ENCODE measurements around the gene PAK5. TPM values are rescaled to one million over a fixed set of nuclear protein-coding genes. Genes with fewer than 3 reads are reported as not detected.

PAK5 gene
- total and polyA plus RNA-seq, 2 of the 13 experiments (the other 11 are each of a cell fraction or from before 2014, with no cell fraction given), result not detected

DNA sequence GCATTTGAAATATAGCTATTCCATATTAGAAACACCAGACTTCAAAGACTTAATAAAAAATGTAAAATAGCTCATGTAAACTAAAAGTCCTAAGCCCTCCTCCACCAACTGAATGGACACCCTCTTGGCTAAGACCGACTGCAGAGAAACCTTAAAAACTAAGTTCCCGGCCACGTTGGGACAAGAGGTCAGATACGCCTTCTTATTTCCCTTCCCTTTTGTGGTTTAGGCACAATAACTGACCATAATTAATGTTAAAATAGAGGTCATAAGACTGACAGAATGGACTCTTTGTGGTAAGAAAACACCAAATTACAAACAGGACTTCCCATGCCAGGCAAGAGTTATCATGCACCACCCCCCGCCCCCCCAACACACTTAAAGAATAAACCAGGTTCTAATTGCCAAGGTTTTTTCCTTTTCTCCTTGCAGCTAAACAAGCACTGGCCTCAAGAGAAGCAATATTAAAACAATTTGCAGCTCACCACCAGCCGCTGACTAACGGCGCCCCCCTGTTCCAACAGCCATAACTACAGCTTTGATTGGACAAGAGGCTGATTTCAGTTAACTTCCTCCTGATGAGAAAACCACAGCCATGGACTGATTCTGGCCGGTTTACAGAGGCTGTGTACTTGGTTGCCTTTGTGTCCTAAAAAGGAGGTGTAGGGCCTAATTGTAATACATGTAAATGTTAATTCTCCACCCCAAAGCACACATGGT, 335.2 kb downstream of the PAK5 start (continued):
- TF ChIP-seq, protein P1, sequence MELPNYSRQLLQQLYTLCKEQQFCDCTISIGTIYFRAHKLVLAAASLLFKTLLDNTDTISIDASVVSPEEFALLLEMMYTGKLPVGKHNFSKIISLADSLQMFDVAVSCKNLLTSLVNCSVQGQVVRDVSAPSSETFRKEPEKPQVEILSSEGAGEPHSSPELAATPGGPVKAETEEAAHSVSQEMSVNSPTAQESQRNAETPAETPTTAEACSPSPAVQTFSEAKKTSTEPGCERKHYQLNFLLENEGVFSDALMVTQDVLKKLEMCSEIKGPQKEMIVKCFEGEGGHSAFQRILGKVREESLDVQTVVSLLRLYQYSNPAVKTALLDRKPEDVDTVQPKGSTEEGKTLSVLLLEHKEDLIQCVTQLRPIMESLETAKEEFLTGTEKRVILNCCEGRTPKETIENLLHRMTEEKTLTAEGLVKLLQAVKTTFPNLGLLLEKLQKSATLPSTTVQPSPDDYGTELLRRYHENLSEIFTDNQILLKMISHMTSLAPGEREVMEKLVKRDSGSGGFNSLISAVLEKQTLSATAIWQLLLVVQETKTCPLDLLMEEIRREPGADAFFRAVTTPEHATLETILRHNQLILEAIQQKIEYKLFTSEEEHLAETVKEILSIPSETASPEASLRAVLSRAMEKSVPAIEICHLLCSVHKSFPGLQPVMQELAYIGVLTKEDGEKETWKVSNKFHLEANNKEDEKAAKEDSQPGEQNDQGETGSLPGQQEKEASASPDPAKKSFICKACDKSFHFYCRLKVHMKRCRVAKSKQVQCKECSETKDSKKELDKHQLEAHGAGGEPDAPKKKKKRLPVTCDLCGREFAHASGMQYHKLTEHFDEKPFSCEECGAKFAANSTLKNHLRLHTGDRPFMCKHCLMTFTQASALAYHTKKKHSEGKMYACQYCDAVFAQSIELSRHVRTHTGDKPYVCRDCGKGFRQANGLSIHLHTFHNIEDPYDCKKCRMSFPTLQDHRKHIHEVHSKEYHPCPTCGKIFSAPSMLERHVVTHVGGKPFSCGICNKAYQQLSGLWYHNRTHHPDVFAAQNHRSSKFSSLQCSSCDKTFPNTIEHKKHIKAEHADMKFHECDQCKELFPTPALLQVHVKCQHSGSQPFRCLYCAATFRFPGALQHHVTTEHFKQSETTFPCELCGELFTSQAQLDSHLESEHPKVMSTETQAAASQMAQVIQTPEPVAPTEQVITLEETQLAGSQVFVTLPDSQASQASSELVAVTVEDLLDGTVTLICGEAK (IDR thresholded peaks at IDR 0.05), result no peak
- TF ChIP-seq, protein P1 (CRISPR knock-in tag; IDR thresholded peaks at IDR 0.05), result no peak
- TF ChIP-seq SCMH1 (CRISPR knock-in tag; IDR thresholded peaks at IDR 0.05; ENCODE audit: borderline replicate concordance) (no peak), ETV5 (CRISPR knock-in tag; IDR thresholded peaks at IDR 0.05; ENCODE audit: borderline replicate concordance) (no peak), POLR2A (IDR thresholded peaks at IDR 0.05; ENCODE audit: insufficient read depth in 1 of 2, low read depth in 2 of 2, low read length in 2 of 2) (no peak), CCDC6 (CRISPR knock-in tag; IDR thresholded peaks at IDR 0.05) (no peak), POLR2AphosphoS5 (IDR thresholded peaks at IDR 0.05; ENCODE audit: low read depth, low read length) (no peak), SNRNP70 (IDR thresholded peaks at IDR 0.05; ENCODE audit: low read depth, low read length) (no peak), RELA (CRISPR knock-in tag; IDR thresholded peaks at IDR 0.05) (no peak), DNMT1 (CRISPR knock-in tag; IDR thresholded peaks at IDR 0.05) (no peak), ZSCAN9 (CRISPR knock-in tag; IDR thresholded peaks at IDR 0.05; ENCODE audit: borderline replicate concordance) (no peak)
- TF ChIP-seq, protein P2, sequence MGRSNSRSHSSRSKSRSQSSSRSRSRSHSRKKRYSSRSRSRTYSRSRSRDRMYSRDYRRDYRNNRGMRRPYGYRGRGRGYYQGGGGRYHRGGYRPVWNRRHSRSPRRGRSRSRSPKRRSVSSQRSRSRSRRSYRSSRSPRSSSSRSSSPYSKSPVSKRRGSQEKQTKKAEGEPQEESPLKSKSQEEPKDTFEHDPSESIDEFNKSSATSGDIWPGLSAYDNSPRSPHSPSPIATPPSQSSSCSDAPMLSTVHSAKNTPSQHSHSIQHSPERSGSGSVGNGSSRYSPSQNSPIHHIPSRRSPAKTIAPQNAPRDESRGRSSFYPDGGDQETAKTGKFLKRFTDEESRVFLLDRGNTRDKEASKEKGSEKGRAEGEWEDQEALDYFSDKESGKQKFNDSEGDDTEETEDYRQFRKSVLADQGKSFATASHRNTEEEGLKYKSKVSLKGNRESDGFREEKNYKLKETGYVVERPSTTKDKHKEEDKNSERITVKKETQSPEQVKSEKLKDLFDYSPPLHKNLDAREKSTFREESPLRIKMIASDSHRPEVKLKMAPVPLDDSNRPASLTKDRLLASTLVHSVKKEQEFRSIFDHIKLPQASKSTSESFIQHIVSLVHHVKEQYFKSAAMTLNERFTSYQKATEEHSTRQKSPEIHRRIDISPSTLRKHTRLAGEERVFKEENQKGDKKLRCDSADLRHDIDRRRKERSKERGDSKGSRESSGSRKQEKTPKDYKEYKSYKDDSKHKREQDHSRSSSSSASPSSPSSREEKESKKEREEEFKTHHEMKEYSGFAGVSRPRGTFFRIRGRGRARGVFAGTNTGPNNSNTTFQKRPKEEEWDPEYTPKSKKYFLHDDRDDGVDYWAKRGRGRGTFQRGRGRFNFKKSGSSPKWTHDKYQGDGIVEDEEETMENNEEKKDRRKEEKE (IDR thresholded peaks at IDR 0.05), result no peak
